Gastrocnemius medialis (tissue), 4 donors: ENCODE data around the gene CNIH3. TPM values are rescaled to one million over a fixed set of nuclear protein-coding genes. Genes with fewer than 3 reads are reported as not detected.

ENCODE experiments used
- ATAC-seq, 2 donors: fragments of 150-250 bp; one replicate each; pipeline ENCODE4 v1.9.1; 2016
- DNase-seq, 2 donors: peaks; one replicate each; pipeline ENCODE4 v3.0.0-alpha.2; 2019
- H3K27ac ChIP-seq, 4 donors: fragments of 200-600 bp; sonication (generic); 1 replicate in 1 of 4; 2 replicates in 3 of 4; pipeline ENCODE4 v1.5.1; 2016 to 2018; ENCODE audit warnings: mild to moderate bottlenecking in 2 of 4, moderate library complexity in 1 of 4
- H3K27me3 ChIP-seq, 3 donors: fragments of 200-600 bp; sonication (generic) in 2 of 3; 1 replicate in 1 of 3; 2 replicates in 2 of 3; pipeline versions ENCODE4 v1.5.1 to v1.6.0; 2016 to 2019; ENCODE audit warnings: mild to moderate bottlenecking in 1 of 3, moderate library complexity in 1 of 3
- H3K36me3 ChIP-seq, 2 donors: fragments of 200-600 bp; sonication (generic) in 1 of 2; one replicate each; pipeline ENCODE4 v1.5.1; 2017 to 2018
- H3K4me1 ChIP-seq, 2 donors: fragments of 200-600 bp; sonication (generic) in 1 of 2; one replicate each; pipeline ENCODE4 v1.5.1; 2016 to 2017; ENCODE audit warnings: mild to moderate bottlenecking in 2 of 2
- H3K4me3 ChIP-seq, 4 donors: fragments of 200-600 bp; sonication (generic) in 3 of 4; 1 replicate in 1 of 4; 2 replicates in 3 of 4; pipeline ENCODE4 v1.5.1; 2016 to 2019; ENCODE audit warnings: mild to moderate bottlenecking in 2 of 4
- H3K9me3 ChIP-seq, 3 donors: fragments of 200-600 bp; sonication (generic) in 2 of 3; 1 replicate in 1 of 3; 2 replicates in 2 of 3; pipeline ENCODE4 v1.5.1; 2016 to 2019
- CTCF ChIP-seq, 5 experiments: fragments of 450-650 bp in 3 of 5; fragments of 200-600 bp in 2 of 5; sonication (generic) in 2 of 5; IDR thresholded peaks in 4 of 5; conservative IDR thresholded peaks in 1 of 5; 1 replicate in 4 of 5; 2 replicates in 1 of 5; pipeline ENCODE4 v1.5.1; 2016 to 2019; ENCODE audit warnings: antibody characterized with exemption in 5 of 5, mild to moderate bottlenecking in 3 of 5, moderate library complexity in 3 of 5
- POLR2A ChIP-seq, 2 donors: fragments of 450-650 bp; IDR thresholded peaks; one replicate each; pipeline ENCODE4 v1.6.1; 2017; ENCODE audit warnings: antibody characterized with exemption in 2 of 2, mild to moderate bottlenecking in 2 of 2, moderate library complexity in 2 of 2
- in situ Hi-C, 4 donors: fragments of 200-750 bp; cut with MboI; loops; one replicate each; pipeline versions ENCODE4 v1.15.0 to v1.8.0; 2017; ENCODE audit warnings: low sequenced_read_pairs in 4 of 4
- intact Hi-C: fragments of 100-400 bp; cut with DNase I; formaldehyde crosslinking; loops from one replicate; pipeline ENCODE4 v1.15.1; 2023; ENCODE audit warnings: low total_unique reads
- total RNA-seq, 4 donors: library from RNA; depleted of rRNA; stranded (reverse); fragments of >200 nt; gene quantifications; one replicate each; pipeline versions ENCODE4 v1.1.0 to v1.2.3, GENCODE V29; 2016

Gene CNIH3
- total RNA-seq, 4 donors from 2014 or later, result 0.95 to 1.6 (median 1.5) TPM; not detected in 1

DNA sequence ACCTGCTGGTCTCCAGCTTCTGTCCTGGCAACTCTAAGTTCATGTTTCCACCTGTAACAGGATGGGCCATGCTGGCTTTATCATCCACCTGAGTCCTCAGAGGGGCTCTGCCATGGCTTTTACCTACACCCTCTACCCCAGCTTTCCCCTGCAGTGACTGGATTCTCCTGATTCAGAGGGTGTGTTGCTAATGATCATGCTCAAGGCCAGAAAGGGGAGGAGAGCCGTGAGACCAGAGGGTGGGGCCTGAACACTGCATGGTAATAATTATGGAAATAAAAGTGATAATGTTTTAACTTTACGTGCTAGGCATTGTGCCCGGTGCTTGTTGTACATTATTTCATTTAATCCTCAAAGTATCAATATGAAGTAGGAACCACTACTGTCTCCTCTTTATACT lies 53.3 kb downstream of the CNIH3 start:
- Histone ChIP-seq H3K27me3 (no peaks in the 10 kb centered on the region), H3K4me1 (peaks cover 5 to 19% of the 10 kb centered on the region in 2 donors), H3K27ac (peak overlapping the region in 2 of 4 donors; percentile 55 to 71), H3K9me3 (no peaks in the 10 kb centered on the region), H3K4me3 (no peak overlapping the region), H3K36me3 (no peaks in the 10 kb centered on the region)
- no peak for TF ChIP-seq CTCF (IDR thresholded peaks at IDR 0.05 in 4 of 5, conservative IDR thresholded peaks at IDR 0.05 in 1 of 5)
- TF ChIP-seq POLR2A (IDR thresholded peaks at IDR 0.05), result no peak
- in situ Hi-C loops (no loop called here), intact Hi-C loops (no loop called here)
- DNase-seq (no peak), ATAC-seq (no peak)

DNA sequence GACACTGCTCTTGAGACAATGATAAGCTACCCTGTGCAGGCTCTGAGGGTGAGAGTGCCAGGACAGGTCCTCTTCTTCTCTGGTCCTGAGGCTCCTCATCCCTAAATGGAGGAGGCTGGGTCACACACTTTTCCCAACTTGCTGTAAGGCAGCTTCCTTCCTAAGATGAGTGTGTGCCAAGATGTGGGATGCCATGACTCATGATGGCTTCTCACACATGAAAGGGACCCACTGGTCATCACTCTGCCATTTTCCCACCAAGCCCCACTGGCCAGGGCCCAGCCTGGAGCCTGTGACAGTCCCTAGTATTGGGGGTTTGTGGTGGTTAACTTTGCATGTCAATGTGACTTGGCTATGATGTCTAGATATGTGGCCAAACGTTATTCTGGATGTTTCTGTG lies 54.4 kb downstream of the CNIH3 start:
- H3K9me3 ChIP-seq, result no peaks in the 10 kb centered on the region
- H3K27ac ChIP-seq, result no peak overlapping the region
- H3K4me3 ChIP-seq, result no peak overlapping the region
- in situ Hi-C loops, result no loop called here
- peaks cover 5 to 19% of the 10 kb centered on the region in 2 donors for H3K4me1 ChIP-seq
- H3K27me3 ChIP-seq, result no peaks in the 10 kb centered on the region
- ATAC-seq (no peak), DNase-seq (no peak)
- intact Hi-C loops, result no loop called here
- no peaks in the 10 kb centered on the region for H3K36me3 ChIP-seq
- TF ChIP-seq POLR2A (IDR thresholded peaks at IDR 0.05) (no peak), CTCF (IDR thresholded peaks at IDR 0.05 in 4 of 5, conservative IDR thresholded peaks at IDR 0.05 in 1 of 5) (no peak)

DNA sequence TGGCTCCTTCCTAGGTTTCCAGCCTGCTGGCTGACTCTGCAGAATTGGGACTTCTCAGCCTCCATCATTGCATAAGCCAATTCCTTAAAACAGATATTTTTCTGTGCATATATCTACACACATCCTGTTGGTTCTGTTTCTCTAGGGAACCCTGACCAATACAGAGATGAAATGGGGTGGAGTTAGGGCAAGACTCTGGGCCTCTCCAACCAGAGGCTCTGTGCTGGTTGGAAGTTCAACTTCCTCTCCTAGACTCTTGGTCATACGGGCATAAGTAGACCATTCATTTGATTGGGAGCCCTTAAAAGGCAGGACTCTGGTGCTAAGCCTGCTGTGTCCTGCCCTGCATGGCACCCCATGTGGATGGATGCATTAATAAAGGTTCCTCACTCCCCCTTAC lies 55.0 kb downstream of the CNIH3 start:
- H3K27me3 ChIP-seq, result no peaks in the 10 kb centered on the region
- TF ChIP-seq CTCF (IDR thresholded peaks at IDR 0.05 in 4 of 5, conservative IDR thresholded peaks at IDR 0.05 in 1 of 5), result no peak
- no peak for TF ChIP-seq POLR2A (IDR thresholded peaks at IDR 0.05)
- intact Hi-C loops, result no loop called here
- DNase-seq (no peak), ATAC-seq (no peak)
- in situ Hi-C loops, result no loop called here
- H3K9me3 ChIP-seq, result no peaks in the 10 kb centered on the region
- H3K27ac ChIP-seq, result no peak overlapping the region
- H3K4me3 ChIP-seq, result no peak overlapping the region
- no peaks in the 10 kb centered on the region for H3K36me3 ChIP-seq
- H3K4me1 ChIP-seq, result peaks cover 5 to 19% of the 10 kb centered on the region in 2 donors

DNA sequence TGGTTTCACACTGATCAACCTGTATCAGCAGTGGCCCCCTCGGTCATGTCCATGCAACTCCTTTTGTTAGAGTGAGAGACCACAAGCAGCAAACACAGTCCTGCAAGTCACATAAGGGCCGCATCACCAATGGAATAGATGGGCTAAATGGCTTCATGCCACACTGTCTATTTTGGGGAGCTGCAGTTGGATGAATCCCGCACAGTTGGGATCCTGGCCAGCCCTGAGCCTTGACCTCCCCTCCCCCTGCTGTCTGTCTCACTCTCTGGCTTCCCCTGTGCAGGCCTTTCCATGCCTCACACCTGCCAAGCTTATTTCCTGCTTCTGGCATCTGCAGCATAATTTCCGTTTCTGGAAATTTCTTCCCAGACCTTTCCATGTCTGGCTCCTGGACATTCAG lies 57.0 kb downstream of the CNIH3 start:
- Histone ChIP-seq H3K36me3 (no peaks in the 10 kb centered on the region), H3K27me3 (no peaks in the 10 kb centered on the region), H3K9me3 (no peaks in the 10 kb centered on the region), H3K4me1 (peaks cover 5 to 19% of the 10 kb centered on the region in 2 donors), H3K27ac (no peak overlapping the region), H3K4me3 (no peak overlapping the region)
- in situ Hi-C loops (no loop called here), intact Hi-C loops (no loop called here)
- DNase-seq, result no peak
- no peak for TF ChIP-seq CTCF (IDR thresholded peaks at IDR 0.05 in 4 of 5, conservative IDR thresholded peaks at IDR 0.05 in 1 of 5)
- TF ChIP-seq POLR2A (IDR thresholded peaks at IDR 0.05), result no peak
- no peak for ATAC-seq

DNA sequence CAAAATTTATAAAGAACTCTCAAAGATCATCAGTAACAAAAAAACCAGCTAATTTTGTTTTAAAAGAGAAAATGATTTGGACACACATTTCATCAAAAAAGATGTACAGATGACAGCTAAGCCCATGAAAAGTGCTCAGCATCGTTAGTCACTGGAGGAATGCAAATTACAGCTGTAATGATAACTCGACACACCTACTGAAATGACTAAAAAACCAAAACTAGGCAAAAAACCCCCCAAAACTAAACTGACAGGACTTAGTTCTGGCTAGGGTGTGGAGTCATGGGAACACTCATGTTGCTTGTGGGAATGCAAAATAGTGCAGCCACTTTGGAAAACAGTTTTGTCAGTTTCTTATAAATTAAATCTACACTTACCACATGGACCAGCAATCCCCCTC lies 59.5 kb downstream of the CNIH3 start:
- in situ Hi-C loops (no loop called here), intact Hi-C loops (no loop called here)
- H3K4me3 ChIP-seq, result no peak overlapping the region
- no peaks in the 10 kb centered on the region for H3K27me3 ChIP-seq
- no peaks in the 10 kb centered on the region for H3K36me3 ChIP-seq
- DNase-seq (no peak), ATAC-seq (no peak)
- no peaks in the 10 kb centered on the region for H3K9me3 ChIP-seq
- H3K4me1 ChIP-seq, result peaks cover 0 to 12% of the 10 kb centered on the region in 2 donors
- H3K27ac ChIP-seq, result no peak overlapping the region
- no peak for TF ChIP-seq CTCF (IDR thresholded peaks at IDR 0.05 in 4 of 5, conservative IDR thresholded peaks at IDR 0.05 in 1 of 5)
- TF ChIP-seq POLR2A (IDR thresholded peaks at IDR 0.05), result no peak
